ENCODE results near the gene MSI2. TPM values are rescaled to one million over a fixed set of nuclear protein-coding genes. Genes with fewer than 3 reads are reported as not detected.

Gene MSI2
- total RNA-seq, 1 donor from 2014 or later: 31.0 TPM

DNA sequence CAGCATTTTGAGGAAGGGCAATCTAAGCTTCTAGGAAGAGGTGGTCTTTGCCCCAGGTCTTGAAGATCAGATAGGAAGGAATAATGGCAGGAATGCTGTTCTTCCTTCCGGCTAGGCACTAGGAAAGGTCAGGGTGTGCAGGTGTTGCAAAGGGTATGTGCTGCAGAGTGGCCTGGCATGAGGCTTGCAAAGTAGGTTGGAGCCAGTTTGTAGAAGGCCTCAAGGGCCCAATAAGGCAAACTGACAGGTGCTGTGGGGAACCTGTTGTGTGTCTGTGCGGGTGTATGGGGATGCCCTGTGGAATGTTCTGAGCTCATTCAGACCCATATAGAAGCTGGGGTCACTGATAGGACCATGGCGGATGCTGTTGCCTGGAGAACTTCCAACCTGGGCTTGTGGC, 12.7 kb downstream of the MSI2 start:
- no peak for FAIRE-seq

GRCh38 chr17:57269598-57270255, 13.4 kb downstream of the MSI2 start:
- no peak for FAIRE-seq
- no peak for DNase-seq (ENCODE audit: low spot score in 2 of 2)

More for the DNA sequence above, 12.7 kb downstream of the MSI2 start:
- DNase-seq (ENCODE audit: low spot score in 2 of 2): no peak

DNA sequence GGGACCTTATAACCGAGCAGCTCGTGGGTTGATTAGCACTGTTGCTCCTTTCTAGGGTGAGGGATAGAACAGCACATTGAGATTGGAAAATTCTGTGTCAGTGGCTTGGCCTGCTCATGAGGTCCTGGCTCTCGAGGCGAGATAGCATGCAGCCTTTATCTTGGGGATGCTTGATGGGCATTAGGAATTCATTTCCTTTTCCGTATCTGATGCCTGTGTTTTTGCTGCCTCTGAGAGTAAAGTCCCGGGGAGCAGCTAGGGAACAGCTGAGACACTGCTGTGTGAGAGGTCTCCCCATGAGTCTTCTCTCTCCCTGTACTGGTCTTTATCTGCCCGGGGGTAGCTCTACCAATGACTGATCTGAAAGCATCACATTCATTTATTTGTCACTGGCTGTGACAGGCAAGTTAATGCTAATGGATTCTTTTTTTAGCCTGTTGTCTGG, 14.5 kb downstream of the MSI2 start:
- FAIRE-seq (no peak), DNase-seq (ENCODE audit: low spot score in 2 of 2) (no peak)

GRCh38 chr17:57271821-57272220, 15.5 kb downstream of the MSI2 start:
- FAIRE-seq (no peak), DNase-seq (ENCODE audit: low spot score in 2 of 2) (no peak)

DNA sequence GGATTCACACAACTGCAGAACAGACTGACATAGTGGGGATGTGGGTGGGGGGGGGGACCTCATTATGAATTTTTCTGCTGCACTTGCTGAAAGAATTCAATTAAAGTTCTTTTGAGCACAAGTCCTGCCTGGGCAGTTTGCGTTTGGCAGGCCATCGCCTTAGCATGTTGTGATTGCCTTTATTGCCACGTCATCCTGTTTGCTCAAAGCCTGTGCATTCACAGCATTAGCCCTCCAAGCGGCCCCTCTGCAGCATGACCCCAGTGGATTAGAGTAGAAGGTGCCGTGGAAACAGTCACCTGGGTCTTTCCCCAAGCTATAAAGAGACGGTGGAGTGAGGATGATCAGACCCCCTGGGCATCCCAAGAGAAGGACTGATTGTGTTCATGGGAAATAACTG, 17.2 kb downstream of the MSI2 start:
- FAIRE-seq: no peak

DNA sequence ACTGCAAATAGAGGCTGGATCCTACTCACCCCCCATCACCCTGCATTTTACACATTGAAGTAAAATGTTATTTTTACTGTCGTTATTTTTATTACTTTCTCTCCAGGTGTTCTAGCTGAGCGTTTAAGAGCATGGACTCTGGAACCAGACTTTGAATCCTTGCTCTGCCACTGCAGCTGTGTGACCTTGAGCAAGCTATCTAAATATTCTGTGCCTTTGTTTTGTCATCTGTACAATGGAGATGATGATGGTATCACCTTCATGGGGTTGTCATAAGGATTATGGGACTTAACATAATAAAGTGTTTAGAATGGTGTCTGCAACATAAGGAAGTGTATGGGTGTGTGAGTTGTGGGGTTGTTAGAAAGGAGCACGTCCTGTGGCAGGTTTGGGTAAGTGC, 17.8 kb downstream of the MSI2 start:
- FAIRE-seq: no peak
- no peak for DNase-seq (ENCODE audit: low spot score in 2 of 2)

More for the DNA sequence above, 17.2 kb downstream of the MSI2 start:
- DNase-seq (ENCODE audit: low spot score in 2 of 2): no peak

- DNase-seq (ENCODE audit: low spot score in 2 of 2): no peak
- no peak for FAIRE-seq
These were observed 18.9 kb downstream of the MSI2 start for GRCh38 chr17:57275071-57275764.

DNA sequence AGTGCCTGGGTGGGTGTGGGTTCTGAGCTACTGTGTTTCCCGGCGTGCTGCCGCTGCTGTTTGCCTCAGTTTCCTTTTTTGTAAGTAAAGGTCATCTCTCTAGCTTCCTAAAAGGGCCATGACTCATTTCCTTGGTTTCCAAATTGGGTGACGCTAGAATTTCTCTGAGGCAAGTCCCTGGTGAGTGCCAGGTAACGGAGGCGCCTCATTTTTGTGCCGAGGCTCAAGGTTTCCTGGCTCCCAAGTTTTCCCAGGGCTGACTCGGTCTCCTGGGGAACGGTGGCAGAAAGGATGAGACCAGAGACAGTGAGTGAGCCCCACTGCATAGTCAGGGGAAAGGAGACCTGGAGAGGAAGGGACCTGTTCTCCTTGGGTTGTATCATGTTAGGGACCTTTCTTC, 20.3 kb downstream of the MSI2 start:
- DNase-seq (ENCODE audit: low spot score in 2 of 2): no peak
- no peak for FAIRE-seq

DNA sequence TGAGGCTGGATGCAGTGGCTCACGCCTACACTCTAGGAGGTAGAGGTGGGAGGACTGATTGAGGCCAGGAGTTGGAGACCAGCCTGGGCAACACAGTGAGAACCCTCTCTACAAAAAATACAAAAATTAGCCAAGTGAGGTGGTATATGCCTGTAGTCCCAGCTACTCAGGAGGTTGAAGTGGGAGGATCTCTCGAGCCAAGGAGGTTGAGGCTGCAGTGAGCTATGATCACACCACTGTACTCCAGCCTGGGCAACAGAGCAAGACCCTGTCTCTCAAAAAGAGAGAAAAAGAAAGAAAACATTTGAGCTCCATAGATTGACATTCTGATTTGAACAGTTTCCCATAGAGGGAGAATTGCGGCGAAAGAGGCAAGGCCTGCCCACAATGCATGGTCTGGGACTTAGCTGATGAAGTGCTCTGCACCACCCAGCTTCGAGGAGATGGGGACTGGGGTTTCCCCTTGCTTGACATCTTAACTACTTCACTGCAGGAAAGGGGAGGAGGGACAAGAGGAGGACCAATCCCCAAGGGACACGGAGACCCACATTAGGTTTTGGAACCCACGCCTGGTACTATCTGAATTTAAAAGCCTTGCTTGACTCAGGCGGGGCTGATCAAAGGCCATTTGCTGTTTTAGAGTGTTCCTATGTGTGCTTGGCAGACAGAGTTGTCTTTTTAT, 21.7 kb downstream of the MSI2 start:
- FAIRE-seq (no peak), DNase-seq (ENCODE audit: low spot score in 2 of 2) (no peak)

DNA sequence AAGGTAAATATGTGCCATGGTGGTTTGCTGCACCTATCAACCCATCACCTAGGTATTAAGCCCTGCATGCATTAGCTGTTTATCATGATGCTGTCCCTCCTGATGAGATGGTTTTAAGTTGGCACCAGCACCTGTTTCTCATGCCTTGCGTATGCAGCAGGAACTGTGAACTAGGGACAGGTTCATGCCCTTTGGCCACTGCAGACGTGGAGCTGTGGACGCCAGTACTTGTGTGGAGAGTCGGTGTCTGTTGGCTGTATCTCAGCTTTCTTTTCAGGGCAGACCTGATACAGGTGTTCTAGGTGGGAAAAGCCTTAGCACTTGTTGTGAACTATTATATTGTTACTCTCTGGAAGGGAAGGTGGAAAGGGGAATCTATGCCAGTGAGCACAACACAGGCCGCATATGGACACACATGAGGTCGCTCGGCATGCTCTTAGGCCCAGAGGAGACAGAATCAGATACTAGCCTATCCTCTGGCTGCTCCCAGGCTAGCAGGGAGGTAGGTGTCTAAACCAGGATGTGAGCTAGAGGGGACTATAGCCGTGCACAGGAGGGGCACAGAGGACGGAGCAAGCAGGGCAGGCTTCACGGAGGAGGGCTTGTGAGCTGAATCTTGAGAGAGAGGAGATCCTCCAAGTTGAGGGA, 22.5 kb downstream of the MSI2 start:
- DNase-seq (ENCODE audit: low spot score in 2 of 2): no peak
- FAIRE-seq: no peak

DNA sequence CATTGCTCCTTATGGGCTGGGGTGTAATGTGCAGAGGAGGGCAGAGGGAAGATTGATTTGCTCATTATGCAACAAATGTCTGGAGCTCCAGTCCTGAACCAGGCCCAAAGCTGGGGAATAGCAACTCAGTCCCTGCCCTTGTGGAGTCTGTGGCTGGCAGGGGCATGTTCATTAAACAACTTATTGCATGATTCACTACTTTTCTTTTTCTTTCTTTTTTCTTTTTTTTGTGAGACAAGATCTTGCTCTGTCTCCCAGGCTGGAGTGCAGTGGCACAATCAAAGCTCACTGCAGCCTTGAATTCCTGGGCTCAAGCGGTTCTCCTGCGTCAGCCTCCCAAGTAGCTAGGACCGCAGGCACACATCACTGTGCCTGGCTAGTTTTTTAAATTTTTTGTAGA, 23.1 kb downstream of the MSI2 start:
- DNase-seq (ENCODE audit: low spot score in 2 of 2) (no peak), FAIRE-seq (no peak)

- DNase-seq (ENCODE audit: low spot score in 2 of 2) (no peak), FAIRE-seq (no peak)
These were observed 25.6 kb downstream of the MSI2 start for GRCh38 chr17:57281887-57282286.

- DNase-seq (ENCODE audit: low spot score in 2 of 2) (no peak), FAIRE-seq (no peak)
These were observed 26.0 kb downstream of the MSI2 start for GRCh38 chr17:57282296-57282695.

GRCh38 chr17:57283203-57283971, 27.1 kb downstream of the MSI2 start:
- FAIRE-seq (no peak), DNase-seq (ENCODE audit: low spot score in 2 of 2) (no peak)

DNA sequence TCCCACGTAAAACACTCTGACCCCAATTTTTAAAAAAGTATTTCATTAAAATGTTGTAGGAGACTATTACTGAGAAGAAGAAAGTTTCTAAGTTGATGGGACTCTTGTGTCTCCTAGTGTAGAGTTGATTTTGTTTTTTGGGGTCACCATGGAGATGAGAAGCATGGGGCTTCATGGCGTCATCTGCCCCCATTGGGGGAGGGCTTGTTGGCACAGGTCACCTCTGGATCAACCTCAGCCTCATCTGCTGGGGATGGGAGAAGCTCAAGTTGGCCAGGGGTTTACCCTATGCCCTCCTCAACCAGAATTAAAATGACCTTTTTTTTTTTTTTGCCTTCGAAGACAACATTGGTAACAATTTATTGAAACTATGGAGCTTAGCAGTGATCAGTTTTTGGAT, 28.3 kb downstream of the MSI2 start:
- no peak for FAIRE-seq
- DNase-seq (ENCODE audit: low spot score in 2 of 2): no peak

GRCh38 chr17:57284984-57285646, 28.8 kb downstream of the MSI2 start:
- no peak for FAIRE-seq
- no peak for DNase-seq (ENCODE audit: low spot score in 2 of 2)

GRCh38 chr17:57285701-57286100, 29.4 kb downstream of the MSI2 start:
- DNase-seq (ENCODE audit: low spot score in 2 of 2): no peak
- FAIRE-seq: no peak

- DNase-seq (ENCODE audit: low spot score in 2 of 2): no peak
- FAIRE-seq: no peak
These were observed 30.2 kb downstream of the MSI2 start for GRCh38 chr17:57286399-57287105.

DNA sequence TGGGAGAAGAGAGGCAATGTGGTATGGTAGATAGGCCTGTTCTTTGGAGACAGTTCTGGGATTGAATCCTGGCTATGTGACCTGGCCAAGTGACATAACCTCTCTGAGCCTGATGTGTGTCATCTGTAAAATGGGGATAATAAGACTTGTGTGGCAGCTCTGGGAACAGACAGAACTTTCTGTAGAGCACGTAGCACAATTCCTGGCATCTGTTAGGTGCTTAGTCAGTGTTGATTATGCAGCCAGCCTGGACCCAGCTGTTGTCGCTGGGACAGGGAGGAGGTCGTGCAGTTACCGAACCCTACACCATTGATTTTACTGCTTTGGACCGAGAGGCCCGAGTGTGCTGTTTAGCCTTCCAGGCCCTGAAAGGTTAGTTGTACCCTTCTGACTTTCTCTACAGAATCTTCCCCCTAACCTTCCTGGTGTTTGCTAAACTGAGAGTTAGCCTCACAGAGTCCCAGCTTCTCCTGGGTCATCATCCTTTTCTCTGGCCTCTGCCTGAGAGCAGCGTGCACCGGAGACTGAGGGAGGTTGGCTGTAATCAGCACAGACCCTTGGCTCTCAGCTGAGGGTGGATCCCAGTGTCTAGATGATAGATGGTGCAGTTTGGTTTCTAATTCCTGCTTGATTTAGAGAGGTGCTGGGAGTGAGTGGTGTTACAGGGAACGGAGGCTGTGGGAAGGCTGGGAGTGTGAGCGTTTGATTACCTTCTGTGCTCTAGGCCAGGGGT, 31.9 kb downstream of the MSI2 start:
- FAIRE-seq: no peak
- no peak for DNase-seq (ENCODE audit: low spot score in 2 of 2)

Measured in frontal cortex (tissue), 4 donors.